Stomach smooth muscle (tissue), 2 donors: ENCODE data around the gene KIF13A.
"Not testable (repeated sequence)": the region's sequence is repeated elsewhere in the genome, so short reads cannot be mapped to it uniquely, and the experiment has no call there.

Experiments used
- H3K27ac ChIP-seq: one replicate; pipeline ENCODE4 v1.7.0; 2013; ENCODE audit warnings: mild to moderate bottlenecking, low read length, inconsistent platforms
- H3K27me3 ChIP-seq, 2 donors: one replicate each; pipeline ENCODE4 v1.7.0; 2013; ENCODE audit warnings: low read length in 2 of 2; ENCODE audit not compliant: insufficient read depth in 2 of 2, control insufficient read depth in 1 of 2
- H3K36me3 ChIP-seq, 2 donors: one replicate each; pipeline ENCODE4 v1.7.0; 2013; ENCODE audit warnings: low read length in 2 of 2; ENCODE audit not compliant: control insufficient read depth in 2 of 2, insufficient read depth in 2 of 2
- H3K4me1 ChIP-seq: one replicate; pipeline ENCODE4 v1.7.0; 2013; ENCODE audit warnings: low read length; ENCODE audit not compliant: control insufficient read depth, insufficient read depth
- H3K4me3 ChIP-seq, 2 donors: one replicate each; pipeline ENCODE4 v1.7.0; 2013; ENCODE audit warnings: low read length in 2 of 2
- H3K9ac ChIP-seq, 2 donors: one replicate each; pipeline ENCODE4 v1.7.0; 2013; ENCODE audit warnings: low read length in 2 of 2, mild to moderate bottlenecking in 1 of 2
- H3K9me3 ChIP-seq, 2 donors: one replicate each; pipeline ENCODE4 v1.7.0; 2013; ENCODE audit warnings: low read length in 2 of 2; ENCODE audit not compliant: control insufficient read depth in 2 of 2
- donor health status: healthy.
- donor health status: Pancreatic carcinoma.

The KIF13A gene

GRCh38 chr6:17845598-17845997, 141.8 kb downstream of the KIF13A start:
- Histone ChIP-seq H3K36me3 (peaks cover 17 to 22% of the 10 kb centered on the region in 2 donors), H3K4me1 (peaks cover 1% of the 10 kb centered on the region), H3K27ac (no peak overlapping the region), H3K9ac (no peak overlapping the region), H3K9me3 (no peaks in the 10 kb centered on the region), H3K4me3 (no peak overlapping the region), H3K27me3 (no peaks in the 10 kb centered on the region)

- not testable (repeated sequence) for H3K9me3 ChIP-seq, H3K4me1 ChIP-seq, H3K27me3 ChIP-seq, H3K9ac ChIP-seq, H3K4me3 ChIP-seq, H3K27ac ChIP-seq
- H3K36me3 ChIP-seq, result peaks cover 13 to 22% of the 10 kb centered on the region in 2 donors
These were observed 142.5 kb downstream of the KIF13A start for GRCh38 chr6:17844967-17845366.

GRCh38 chr6:17842934-17843821, 144.3 kb downstream of the KIF13A start:
- H3K4me3 ChIP-seq, result no peak overlapping the region
- H3K4me1 ChIP-seq, result no peaks in the 10 kb centered on the region
- H3K27ac ChIP-seq, result no peak overlapping the region
- H3K9ac ChIP-seq, result no peak overlapping the region
- H3K9me3 ChIP-seq, result no peaks in the 10 kb centered on the region
- H3K36me3 ChIP-seq, result peaks cover 6 to 16% of the 10 kb centered on the region in 2 donors
- H3K27me3 ChIP-seq, result no peaks in the 10 kb centered on the region

GRCh38 chr6:17842014-17842776, 145.2 kb downstream of the KIF13A start:
- H3K36me3 ChIP-seq, result peaks cover 6 to 15% of the 10 kb centered on the region in 2 donors
- H3K4me1 ChIP-seq, result no peaks in the 10 kb centered on the region
- no peak overlapping the region for H3K4me3 ChIP-seq
- H3K27ac ChIP-seq, result no peak overlapping the region
- no peak overlapping the region for H3K9ac ChIP-seq
- H3K9me3 ChIP-seq, result no peaks in the 10 kb centered on the region
- H3K27me3 ChIP-seq, result no peaks in the 10 kb centered on the region

- H3K4me1 ChIP-seq, result no peaks in the 10 kb centered on the region
- H3K27ac ChIP-seq, result no peak overlapping the region
- no peaks in the 10 kb centered on the region for H3K27me3 ChIP-seq
- H3K9ac ChIP-seq, result no peak overlapping the region
- H3K4me3 ChIP-seq, result no peak overlapping the region
- H3K36me3 ChIP-seq, result peaks cover 10 to 17% of the 10 kb centered on the region in 2 donors
- H3K9me3 ChIP-seq, result no peaks in the 10 kb centered on the region
These were observed 147.8 kb downstream of the KIF13A start for GRCh38 chr6:17839513-17840223.

GRCh38 chr6:17836293-17836692, 151.1 kb downstream of the KIF13A start:
- Histone ChIP-seq H3K27ac (no peak overlapping the region), H3K36me3 (peaks cover 12 to 17% of the 10 kb centered on the region in 2 donors), H3K9ac (no peak overlapping the region), H3K9me3 (no peaks in the 10 kb centered on the region), H3K27me3 (no peaks in the 10 kb centered on the region), H3K4me1 (no peaks in the 10 kb centered on the region), H3K4me3 (no peak overlapping the region)

GRCh38 chr6:17835784-17836183, 151.7 kb downstream of the KIF13A start:
- Histone ChIP-seq H3K27me3 (no peaks in the 10 kb centered on the region), H3K36me3 (peaks cover 17 to 20% of the 10 kb centered on the region in 2 donors), H3K9ac (no peak overlapping the region), H3K4me3 (no peak overlapping the region), H3K27ac (no peak overlapping the region), H3K9me3 (no peaks in the 10 kb centered on the region), H3K4me1 (no peaks in the 10 kb centered on the region)

GRCh38 chr6:17831135-17831534, 156.3 kb downstream of the KIF13A start:
- Histone ChIP-seq H3K4me3 (no peak overlapping the region), H3K36me3 (peaks cover 30 to 37% of the 10 kb centered on the region in 2 donors), H3K27me3 (no peaks in the 10 kb centered on the region), H3K9ac (no peak overlapping the region), H3K9me3 (no peaks in the 10 kb centered on the region), H3K27ac (no peak overlapping the region), H3K4me1 (no peaks in the 10 kb centered on the region)

GRCh38 chr6:17829905-17830304, 157.5 kb downstream of the KIF13A start:
- peaks cover 38 to 47% of the 10 kb centered on the region in 2 donors for H3K36me3 ChIP-seq
- no peaks in the 10 kb centered on the region for H3K27me3 ChIP-seq

GRCh38 chr6:17828149-17828548, 159.3 kb downstream of the KIF13A start:
- Histone ChIP-seq H3K9ac (no peak overlapping the region), H3K4me3 (no peak overlapping the region), H3K9me3 (no peaks in the 10 kb centered on the region), H3K36me3 (peaks cover 38 to 51% of the 10 kb centered on the region in 2 donors), H3K27ac (no peak overlapping the region), H3K4me1 (no peaks in the 10 kb centered on the region), H3K27me3 (no peaks in the 10 kb centered on the region)

More at GRCh38 chr6:17829905-17830304, 157.5 kb downstream of the KIF13A start:
- H3K4me1 ChIP-seq, result no peaks in the 10 kb centered on the region
- H3K9ac ChIP-seq, result no peak overlapping the region
- no peak overlapping the region for H3K4me3 ChIP-seq
- no peak overlapping the region for H3K27ac ChIP-seq
- no peaks in the 10 kb centered on the region for H3K9me3 ChIP-seq
